ENCODE measurements around the gene CREG2. TPM values are rescaled to one million over a fixed set of nuclear protein-coding genes. Genes with fewer than 3 reads are reported as not detected.
"Not testable (repeated sequence)": the region's sequence is repeated elsewhere in the genome, so short reads cannot be mapped to it uniquely, and the experiment has no call there.

The CREG2 gene
- polyA plus RNA-seq, 4 donors: 0.43 to 0.87 (median 0.62) TPM

DNA sequence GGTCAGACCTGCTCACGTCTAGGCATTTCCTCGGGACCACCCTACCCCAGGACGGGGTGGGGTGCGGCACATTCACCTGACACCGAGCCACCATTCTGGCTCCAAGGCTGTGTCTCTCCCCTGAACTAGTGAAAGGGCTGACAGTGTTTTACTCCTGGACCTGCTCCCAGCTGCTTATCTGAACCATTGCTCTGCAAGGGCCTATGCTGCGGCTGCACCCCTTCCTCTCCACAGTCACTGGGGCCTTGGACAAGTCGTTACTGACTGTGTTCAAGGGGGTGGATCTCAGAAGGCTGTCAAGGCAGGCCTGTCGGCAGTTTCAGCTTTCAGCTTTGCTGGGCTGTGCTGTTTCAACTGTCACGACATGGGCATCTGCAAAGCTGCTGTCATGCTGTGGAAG lies 11.7 kb downstream of the CREG2 start:
- DNase-seq (ENCODE audit: low read depth in 4 of 4, low spot score in 3 of 4): no peak

DNA sequence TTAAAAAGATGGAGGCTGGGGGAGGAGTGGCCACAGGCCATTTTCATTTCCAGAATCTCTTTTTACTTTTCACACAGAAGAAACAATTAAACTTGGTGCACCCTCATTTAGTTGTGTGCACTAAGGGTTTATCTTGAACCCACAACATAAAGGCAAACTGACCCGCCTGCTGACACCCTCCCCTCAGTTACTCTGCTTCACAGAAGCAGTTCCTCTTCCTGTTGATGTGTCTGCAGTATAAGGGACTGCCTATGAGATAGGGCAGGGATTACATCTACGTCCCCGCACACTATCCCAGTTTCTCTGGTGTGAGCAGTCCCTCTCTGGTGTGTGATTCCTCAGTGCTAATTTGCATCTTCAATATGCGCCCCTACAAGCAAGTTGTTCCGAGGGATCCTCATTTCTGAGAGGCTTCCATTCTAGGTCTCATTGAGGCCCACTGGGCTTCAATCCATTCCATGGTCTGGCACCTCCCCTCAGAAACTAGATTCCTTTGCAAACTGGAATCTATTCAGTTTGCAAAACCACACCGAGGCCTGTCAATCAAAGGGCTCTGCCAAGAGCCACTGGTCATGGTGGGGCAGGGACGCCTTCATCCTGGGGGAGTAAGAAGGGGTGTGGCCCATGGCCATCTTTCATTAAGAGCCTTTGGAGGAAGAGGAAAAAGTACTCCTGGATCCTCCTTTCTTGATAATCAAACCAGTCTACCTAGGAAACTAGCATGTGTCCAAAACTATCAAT lies 12.3 kb downstream of the CREG2 start:
- DNase-seq (ENCODE audit: low read depth in 4 of 4, low spot score in 3 of 4): no peak

DNA sequence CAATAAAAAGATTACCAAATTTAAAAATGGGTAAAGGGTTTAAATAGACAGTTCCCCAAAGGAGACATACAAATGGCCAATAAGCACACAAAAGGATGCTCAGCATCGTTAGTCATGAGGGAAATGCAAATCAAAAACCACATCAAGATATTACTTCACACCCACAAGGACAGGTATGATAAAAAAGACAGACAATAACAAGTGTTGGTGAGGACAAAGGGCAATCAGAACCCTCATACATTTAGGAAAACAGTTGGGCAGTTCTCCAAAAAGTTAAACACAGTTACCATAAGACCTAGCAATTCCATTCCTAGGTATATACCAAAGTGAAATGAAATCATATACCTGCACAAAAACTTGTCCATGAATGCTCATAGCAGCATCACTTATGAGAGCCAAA lies 14.5 kb downstream of the CREG2 start:
- no peak for DNase-seq (ENCODE audit: low read depth in 4 of 4, low spot score in 3 of 4)

DNA sequence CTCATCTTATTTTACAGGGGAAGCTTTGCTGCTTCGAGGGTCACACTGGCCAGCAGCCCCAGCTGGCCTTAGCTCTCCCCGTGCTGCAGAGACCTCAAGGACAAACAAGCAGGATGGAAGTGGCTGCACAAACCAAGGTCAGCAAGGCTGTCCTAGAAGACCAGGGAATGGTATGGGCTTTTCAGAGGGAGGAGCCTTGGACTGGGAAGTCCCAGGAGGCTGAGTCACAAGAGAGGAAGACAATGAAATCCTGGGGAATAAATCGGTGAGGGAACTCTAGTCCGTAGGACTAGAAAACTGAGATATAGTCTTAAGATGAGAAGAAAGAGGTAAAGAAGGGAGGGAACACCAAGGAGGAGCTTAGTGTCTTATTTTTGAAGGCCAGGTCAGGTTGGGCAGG lies 15.7 kb downstream of the CREG2 start:
- DNase-seq (ENCODE audit: low read depth in 4 of 4, low spot score in 3 of 4): no peak

DNA sequence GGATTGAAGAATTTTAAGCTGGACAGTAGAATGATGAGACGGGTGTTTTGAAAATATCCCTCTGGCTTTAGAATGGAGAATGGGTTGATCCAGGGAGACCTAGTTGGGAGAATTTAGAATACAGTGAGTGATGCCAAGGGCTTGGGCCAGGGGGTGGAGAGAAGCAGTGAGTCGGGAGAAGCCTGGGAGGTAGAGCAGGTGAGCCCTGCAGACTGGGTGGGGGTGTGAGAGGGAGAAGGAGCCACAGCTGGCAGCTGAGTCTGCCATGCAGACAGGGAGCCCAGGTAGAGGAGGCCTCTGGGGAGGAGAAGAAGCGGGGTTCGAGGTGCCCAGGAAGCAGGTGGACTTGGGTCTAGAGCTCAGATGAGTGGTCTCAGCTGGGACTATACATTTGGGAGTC lies 18.2 kb downstream of the CREG2 start:
- no peak for DNase-seq (ENCODE audit: low read depth in 4 of 4, low spot score in 3 of 4)

DNA sequence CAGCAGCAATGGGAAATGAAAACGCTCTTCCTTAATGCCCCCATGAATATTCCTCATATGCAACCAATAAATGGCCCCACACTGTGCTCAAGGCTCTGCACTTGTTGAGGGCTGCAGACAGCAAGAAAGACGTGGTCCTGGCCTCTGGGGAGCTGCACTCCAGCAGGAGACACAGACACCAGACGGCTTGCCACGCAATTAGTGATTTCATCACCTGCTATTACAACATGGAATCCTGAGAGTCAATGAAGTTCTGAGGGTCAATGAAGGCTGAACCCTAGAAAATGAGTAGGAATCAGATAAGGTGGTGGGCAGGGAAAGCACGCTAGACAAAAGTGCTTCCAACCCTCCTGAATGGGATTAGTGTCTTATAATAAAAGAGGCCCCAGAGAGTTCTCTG lies 18.9 kb downstream of the CREG2 start:
- no peak for DNase-seq (ENCODE audit: low read depth in 4 of 4, low spot score in 3 of 4)

DNA sequence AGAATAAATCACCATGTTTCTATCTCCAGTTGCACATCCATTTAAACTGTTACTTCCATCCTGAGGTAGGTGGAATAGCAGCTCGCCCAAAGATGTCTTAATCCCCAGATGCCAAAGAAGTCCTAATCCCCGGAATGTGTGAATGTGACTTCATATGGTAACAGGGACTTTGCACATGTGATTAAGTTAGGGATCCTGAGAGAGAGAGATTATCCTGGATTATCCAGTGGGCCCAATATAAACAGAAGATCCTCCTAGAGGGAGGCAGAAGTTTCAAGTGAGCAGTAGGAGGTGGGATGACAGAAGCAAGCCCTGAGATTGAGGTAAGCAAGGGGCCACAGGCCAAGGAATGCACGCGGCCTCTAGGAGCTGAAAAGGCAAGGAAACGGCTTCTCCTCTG lies 19.8 kb downstream of the CREG2 start:
- DNase-seq (ENCODE audit: low read depth in 4 of 4, low spot score in 3 of 4): no peak

DNA sequence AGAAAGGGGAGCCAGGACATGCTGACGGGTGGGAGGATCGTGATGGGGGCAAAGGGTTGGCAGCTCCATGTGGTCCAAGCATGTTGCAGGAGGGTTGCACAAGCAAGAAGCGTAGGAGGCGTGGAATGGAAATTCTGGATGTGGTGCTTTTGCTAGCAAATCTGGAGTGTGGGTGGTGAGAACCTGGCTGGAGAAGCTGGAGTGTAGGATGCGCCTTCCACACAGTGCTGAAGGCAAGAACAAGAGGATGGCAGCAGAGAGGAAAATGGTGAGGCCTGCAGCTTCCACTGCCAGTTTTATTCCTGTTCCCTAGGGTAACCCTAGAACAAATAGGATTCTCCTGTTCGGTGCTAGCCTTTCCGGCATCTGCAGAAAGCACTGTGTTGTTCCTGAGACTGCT lies 22.4 kb downstream of the CREG2 start:
- no peak for DNase-seq (ENCODE audit: low read depth in 4 of 4, low spot score in 3 of 4)

DNA sequence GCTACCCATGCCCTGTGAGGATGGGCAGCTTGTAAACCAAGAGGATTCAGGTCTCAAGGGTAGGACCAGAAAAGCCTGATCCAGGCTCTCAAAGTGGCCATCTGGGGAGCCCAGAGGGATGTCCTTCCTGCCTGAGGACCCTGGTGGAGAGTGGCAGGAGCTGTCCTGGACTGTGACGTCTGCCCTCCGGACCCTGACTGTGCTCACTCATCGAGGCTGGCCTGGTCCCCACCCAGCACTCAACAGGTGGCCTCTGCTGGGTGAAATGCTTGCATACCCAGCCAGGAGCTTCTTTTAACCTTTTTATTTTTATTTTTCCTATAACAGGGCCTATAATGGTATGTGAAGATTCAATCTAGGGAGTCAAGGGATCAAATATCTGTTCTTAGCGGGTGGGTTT lies 24.5 kb downstream of the CREG2 start:
- DNase-seq (ENCODE audit: low read depth in 4 of 4, low spot score in 3 of 4): no peak

DNA sequence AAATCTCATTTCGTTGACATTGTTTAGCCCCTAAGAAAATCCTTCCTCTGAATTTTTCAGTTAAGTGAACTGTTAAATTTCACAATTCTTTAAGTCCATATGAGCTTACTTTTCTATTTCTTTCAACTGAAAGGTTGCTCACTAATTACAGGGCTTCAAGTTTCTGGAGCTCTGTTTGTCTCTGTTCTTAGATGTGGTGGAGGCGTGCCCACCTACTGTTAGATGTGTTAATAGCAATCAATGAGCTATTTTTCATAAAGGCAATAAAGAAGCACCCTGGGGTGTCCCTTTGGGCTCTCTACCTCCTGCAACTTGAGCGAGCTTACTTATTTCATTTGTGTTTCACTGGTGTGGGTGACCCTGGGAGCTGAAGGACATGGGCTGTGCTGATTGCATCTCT lies 25.0 kb downstream of the CREG2 start:
- no peak for DNase-seq (ENCODE audit: low read depth in 4 of 4, low spot score in 3 of 4)

DNA sequence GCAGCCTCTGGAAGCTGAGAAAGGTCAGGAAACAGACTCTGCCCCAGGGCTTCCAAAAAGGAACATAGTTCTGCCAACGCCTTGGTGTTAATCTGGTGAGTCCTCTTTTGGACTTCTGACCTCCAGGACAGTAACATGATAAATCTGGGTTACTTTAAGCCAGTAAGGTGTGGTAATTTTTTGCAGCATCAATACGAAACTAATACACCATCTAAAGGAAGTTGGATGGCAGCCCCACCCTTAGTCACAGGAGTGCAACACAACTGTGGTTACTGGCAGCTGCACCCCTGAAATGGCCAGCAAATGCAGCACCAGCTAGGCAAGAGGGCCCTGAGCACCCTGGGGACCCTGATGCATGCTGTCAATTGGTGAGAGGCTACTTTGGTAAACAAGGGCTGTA lies 25.8 kb downstream of the CREG2 start:
- no peak for DNase-seq (ENCODE audit: low read depth in 4 of 4, low spot score in 3 of 4)

DNA sequence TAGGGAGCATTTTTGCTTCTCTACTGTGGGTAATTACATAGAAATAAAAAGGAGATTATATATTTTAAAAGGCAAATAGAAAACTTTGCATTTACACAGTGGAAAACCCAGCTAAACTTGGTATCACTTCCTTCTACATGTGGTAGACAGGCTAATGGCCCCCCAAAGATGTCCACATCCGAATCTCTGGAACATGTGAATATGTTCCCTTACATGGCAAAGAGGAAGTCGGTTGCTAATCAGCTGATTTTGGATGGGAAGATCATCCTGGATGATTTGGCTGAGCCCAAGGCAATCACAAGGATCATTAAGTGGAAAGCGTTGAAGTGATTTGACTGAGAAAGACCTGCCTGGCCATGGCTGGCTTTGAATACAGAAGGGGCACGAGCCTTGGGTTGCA lies 26.2 kb downstream of the CREG2 start:
- DNase-seq (ENCODE audit: low read depth in 4 of 4, low spot score in 3 of 4): no peak

DNA sequence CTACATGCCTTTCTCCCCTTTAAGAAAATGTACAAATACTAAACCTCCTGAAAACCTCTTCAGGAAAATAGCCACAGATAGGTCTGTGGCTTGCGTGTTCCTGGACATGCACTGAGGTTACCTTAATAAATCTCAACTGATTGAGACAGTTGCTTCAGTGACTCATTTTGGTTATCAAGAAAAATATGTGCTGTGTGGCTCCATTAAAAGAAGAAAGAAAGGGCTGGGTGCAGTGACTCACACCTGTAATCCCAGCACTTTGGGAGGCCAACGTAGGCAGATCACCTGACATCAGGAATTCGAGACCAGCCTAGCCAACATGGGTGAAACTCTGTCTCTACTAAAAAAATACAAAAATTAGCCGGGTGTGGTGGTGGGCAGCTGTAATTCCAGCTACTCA lies 27.1 kb downstream of the CREG2 start:
- no peak for DNase-seq (ENCODE audit: low read depth in 4 of 4, low spot score in 3 of 4)

DNA sequence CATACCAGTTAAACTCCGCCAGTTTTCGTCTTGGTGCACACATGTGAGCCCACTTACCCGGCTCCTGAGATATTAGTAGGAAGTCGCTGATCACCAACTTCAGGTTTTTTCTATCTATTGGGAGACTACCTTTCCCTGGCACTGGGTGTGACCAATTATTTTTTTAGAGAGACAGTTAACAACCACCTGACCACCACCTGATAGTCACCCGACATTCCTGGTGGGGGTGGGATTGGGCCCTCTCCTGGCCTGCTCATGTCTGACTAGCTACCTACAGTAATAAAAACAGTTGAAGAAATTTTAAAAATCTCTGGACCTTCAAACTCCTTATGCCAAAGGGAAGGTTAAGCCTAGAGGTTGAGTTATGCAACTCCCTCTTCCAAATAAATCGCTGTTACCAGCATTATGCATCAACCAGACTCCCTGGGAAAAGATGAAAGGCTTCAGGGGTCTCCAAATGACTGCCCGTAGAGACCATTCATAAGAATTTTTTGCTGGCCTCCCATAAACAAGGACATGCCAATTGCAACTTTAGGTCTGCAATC lies 27.8 kb downstream of the CREG2 start:
- DNase-seq (ENCODE audit: low read depth in 4 of 4, low spot score in 3 of 4): no peak

DNA sequence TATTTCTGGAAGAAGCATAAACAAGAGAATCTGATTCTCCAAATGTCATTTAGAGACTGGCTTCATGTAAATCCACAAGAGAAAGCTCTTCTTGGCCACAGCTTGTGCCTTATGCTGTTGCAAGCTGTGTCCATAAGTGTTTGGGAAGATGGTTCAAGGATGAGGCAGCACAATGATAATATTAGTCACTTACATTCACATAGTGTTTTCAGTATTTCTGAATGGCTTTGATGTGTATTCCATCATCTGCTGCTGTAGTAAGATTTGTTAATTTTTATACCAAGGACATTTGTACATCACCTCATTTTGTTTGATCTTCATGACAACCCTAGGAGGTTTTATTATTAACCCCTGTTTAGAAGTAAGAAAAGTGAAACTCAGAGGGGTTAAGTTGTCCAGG lies 29.9 kb downstream of the CREG2 start:
- DNase-seq (ENCODE audit: low read depth in 4 of 4, low spot score in 3 of 4): no peak

DNA sequence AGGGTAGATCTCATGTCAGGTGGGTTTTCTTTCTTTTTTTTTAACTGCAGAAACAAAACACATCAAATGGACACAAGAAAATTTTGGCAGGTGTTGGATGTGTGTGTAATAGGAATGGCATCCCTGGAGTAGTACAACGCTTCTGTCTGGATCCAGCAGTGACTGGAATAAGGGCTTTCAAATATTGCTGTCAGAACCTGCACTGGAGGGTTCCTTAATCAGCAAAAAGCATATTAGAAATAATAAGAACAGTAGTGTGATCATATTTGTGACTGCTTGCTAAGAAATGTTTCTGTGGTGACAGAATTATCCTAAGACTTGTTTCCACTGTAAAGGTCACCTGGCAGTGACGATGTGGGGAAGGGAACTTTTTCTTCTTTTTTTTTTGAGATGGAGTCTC lies 30.8 kb downstream of the CREG2 start:
- no peak for DNase-seq (ENCODE audit: low read depth in 4 of 4, low spot score in 3 of 4)

DNA sequence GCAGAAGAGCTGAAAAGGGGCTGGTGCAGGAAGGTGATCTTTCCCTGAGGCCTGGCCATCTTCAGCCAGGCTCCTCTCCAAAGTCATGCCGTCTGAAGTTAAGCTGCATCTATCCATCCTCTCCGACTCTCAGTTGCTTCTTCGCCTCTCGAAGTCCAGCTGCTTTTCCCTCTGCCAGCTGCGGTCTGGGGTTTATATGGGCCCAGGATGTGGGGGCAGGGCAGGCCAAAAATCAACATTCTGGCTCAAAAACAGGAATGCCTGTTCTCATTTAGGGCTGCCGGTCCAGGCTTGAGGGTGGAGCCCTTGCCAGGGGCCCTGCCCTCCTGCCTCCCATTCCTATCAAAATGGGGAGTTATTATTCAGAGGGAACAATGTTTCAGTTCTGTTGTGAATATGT lies 31.2 kb downstream of the CREG2 start:
- DNase-seq (ENCODE audit: low read depth in 4 of 4, low spot score in 3 of 4): no peak

DNA sequence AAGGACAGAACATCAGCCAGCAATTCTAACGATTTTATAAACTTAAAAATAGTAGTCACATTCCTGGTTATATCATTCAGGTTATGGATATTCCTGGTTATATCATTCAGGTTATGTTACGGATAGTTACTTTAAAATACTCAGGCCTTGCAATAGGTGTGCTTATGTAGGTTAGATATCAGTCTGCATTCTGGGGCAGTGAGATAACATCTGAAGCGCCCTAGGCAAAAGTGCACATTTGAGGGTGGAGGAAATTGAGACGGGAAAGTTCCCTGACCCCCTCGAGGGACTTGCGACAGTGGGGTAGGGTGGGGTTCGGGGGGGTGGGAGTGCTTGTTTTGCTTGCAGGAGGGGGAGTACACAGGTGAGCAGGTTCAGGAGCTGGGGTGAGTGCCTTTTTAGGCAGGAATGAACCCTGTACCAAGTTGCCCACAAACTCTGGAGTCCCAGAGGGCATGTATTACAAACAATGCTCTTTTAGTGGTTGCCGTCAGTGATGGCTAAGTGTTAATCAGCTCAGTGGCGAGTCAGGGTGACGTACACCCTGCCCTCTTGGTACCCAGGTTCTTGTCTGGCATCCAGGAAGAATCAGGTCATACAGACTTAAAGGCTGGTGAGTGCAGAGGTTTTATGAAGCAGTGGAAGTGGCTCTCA lies 31.8 kb downstream of the CREG2 start:
- DNase-seq (ENCODE audit: low read depth in 4 of 4, low spot score in 3 of 4): no peak

DNA sequence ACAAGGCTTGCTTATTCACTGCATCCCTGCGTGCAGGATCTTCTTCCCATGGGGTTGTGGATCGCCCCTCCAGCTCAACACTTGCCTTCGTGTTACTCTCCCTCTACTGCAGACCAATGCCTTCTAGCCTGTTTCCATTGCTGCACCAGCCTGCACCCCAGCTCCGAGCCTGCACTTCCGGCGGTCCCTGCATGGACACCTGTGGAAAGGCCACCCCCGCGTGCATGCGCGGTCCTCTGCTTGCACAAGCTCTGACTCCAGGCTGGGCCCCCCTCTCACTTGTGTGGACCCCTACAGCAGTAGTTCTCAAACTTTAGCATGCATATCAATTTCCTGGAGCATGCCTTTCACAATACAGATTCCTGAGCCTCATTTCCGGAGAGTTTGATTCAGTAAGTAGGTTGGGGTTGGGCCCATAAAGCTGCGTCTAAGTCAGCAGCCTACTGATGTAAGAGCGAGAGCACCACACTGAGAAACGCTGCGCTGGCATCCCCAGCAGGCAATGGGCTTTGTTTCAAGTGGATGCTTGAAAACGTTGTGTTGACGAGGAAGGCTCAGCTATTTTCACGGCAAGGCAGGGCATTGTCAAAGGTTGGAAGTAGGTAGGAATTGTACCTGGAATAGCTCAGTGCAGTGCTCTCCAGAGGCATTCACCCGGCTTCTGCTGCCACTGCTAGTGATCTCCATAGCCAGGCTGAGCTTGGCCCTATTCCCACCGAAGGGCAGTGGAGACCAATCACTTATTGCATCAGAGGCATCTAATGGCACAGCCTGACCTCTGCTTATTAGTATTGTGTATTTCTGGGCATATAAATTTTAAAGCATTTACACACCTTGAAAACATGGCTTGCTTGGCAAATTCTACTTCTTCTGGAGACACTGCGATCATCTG lies 32.6 kb downstream of the CREG2 start:
- no peak for DNase-seq (ENCODE audit: low read depth in 4 of 4, low spot score in 3 of 4)

DNA sequence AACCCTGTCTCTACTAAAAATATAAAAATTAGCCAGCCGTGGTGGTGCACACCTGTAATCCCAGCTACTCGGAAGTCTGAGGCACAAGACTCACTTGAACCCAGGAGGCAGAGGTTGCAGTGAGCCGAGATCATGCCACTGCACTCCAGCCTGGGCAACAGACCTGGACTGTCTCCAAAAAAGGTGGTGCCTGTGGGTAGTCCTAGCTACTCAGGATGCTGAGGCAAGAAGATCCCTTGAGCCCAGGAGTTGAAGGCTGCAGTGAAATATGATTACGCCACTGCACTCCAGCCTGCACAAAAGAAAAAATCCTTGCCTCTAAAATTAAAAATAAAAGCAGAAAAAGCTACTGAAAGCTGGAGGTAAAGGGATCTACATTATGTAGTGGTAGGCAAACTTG lies 34.7 kb downstream of the CREG2 start:
- DNase-seq (ENCODE audit: low read depth in 4 of 4, low spot score in 3 of 4): not testable (repeated sequence)

DNA sequence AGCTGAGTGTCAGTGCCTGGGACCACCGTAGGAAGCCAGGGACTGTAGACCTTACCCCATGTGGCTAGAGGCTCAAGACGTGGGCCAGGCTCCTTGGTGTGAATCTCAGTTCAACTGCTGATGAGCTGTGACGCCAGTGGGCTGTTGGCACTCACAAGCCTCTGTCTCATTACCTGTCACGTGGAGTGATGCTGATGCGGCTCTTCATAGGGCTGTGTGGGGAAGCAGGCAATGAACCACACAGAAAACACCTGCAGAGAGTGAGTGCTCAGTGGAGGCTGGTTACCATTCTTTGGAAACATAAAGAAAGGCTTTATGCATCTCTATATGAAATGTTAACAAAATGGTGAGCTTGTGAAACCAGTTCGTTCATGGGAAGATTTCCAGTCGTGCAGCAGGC lies 36.1 kb downstream of the CREG2 start:
- no peak for DNase-seq (ENCODE audit: low read depth in 4 of 4, low spot score in 3 of 4)
